Measurements from ENCODE around the gene EIF4E.
A peak's percentile ranks its signal among the peaks of the same experiment; 100 is the strongest.
"Not testable (repeated sequence)": the region's sequence is repeated elsewhere in the genome, so short reads cannot be mapped to it uniquely, and the experiment has no call there.

EIF4E gene

GRCh38 chr4:98928131-98928504 lies 815 bp downstream of the EIF4E start:
- peak; percentile 71 for DNase-seq (ENCODE audit: low spot score)
- peak overlapping the region; percentile 99 for H3K27ac ChIP-seq
- POLR2A ChIA-PET (ENCODE audit: low non-redundant PET) = no interaction called here
- CTCF ChIA-PET = interaction anchor here (0.7 kb wide), 1 partner anchor 715 kb away, joined by 3 read pairs; no protein-coding TSS in a partner anchor
- TF ChIP-seq CTCF (conservative IDR thresholded peaks at IDR 0.05; ENCODE audit: low read depth) = no peak

- H3K27ac ChIP-seq; DNase-seq (ENCODE audit: low spot score); POLR2A ChIA-PET (ENCODE audit: low non-redundant PET): not testable (repeated sequence)
- CTCF ChIA-PET = interaction anchor here (0.5 kb wide), 1 partner anchor 181 kb away, joined by 3 read pairs; no protein-coding TSS in a partner anchor
These were observed 2.7 kb downstream of the EIF4E start for GRCh38 chr4:98926257-98926656.

GRCh38 chr4:98921292-98921691 lies 7.6 kb downstream of the EIF4E start:
- CTCF ChIA-PET = interaction anchor here (0.7 kb wide), 1 partner anchor 778 kb away, joined by 3 read pairs; no protein-coding TSS in a partner anchor
- no peak for DNase-seq (ENCODE audit: low spot score)
- TF ChIP-seq CTCF (conservative IDR thresholded peaks at IDR 0.05; ENCODE audit: low read depth) = no peak
- H3K27ac ChIP-seq = no peak overlapping the region
- POLR2A ChIA-PET (ENCODE audit: low non-redundant PET) = no interaction called here

GRCh38 chr4:98919996-98920395 lies 8.9 kb downstream of the EIF4E start:
- peak; percentile 42 for DNase-seq (ENCODE audit: low spot score)
- ChIA-PET POLR2A (ENCODE audit: low non-redundant PET) (no interaction called here), CTCF (no interaction called here)
- no peak for TF ChIP-seq CTCF (conservative IDR thresholded peaks at IDR 0.05; ENCODE audit: low read depth)
- peak overlapping the region; percentile 63 for H3K27ac ChIP-seq

- DNase-seq (ENCODE audit: low spot score); POLR2A ChIA-PET (ENCODE audit: low non-redundant PET): not testable (repeated sequence)
- H3K27ac ChIP-seq = peak overlapping the region; percentile 35
- CTCF ChIA-PET = interaction anchor here (0.6 kb wide), 1 partner anchor 230 kb away, joined by 3 read pairs; no protein-coding TSS in a partner anchor
These were observed 18.2 kb downstream of the EIF4E start for GRCh38 chr4:98910728-98911127.

GRCh38 chr4:98909646-98910401 lies 19.1 kb downstream of the EIF4E start:
- ChIA-PET POLR2A (ENCODE audit: low non-redundant PET) (no interaction called here), CTCF (interaction anchor here (0.6 kb wide), 1 partner anchor 231 kb away, joined by 3 read pairs; no protein-coding TSS in a partner anchor)
- TF ChIP-seq CTCF (conservative IDR thresholded peaks at IDR 0.05; ENCODE audit: low read depth) = no peak
- DNase-seq (ENCODE audit: low spot score) = no peak
- no peak overlapping the region for H3K27ac ChIP-seq

- POLR2A ChIA-PET (ENCODE audit: low non-redundant PET) = no interaction called here
- no peak for TF ChIP-seq CTCF (conservative IDR thresholded peaks at IDR 0.05; ENCODE audit: low read depth)
- H3K27ac ChIP-seq = no peak overlapping the region
- CTCF ChIA-PET = no interaction called here
- DNase-seq (ENCODE audit: low spot score) = no peak
These were observed 20.1 kb downstream of the EIF4E start for GRCh38 chr4:98908703-98909262.
